ENCODE measurements around the gene REST.
"Not testable (repeated sequence)": the region's sequence is repeated elsewhere in the genome, so short reads cannot be mapped to it uniquely, and the experiment has no call there.

REST gene, protein sequence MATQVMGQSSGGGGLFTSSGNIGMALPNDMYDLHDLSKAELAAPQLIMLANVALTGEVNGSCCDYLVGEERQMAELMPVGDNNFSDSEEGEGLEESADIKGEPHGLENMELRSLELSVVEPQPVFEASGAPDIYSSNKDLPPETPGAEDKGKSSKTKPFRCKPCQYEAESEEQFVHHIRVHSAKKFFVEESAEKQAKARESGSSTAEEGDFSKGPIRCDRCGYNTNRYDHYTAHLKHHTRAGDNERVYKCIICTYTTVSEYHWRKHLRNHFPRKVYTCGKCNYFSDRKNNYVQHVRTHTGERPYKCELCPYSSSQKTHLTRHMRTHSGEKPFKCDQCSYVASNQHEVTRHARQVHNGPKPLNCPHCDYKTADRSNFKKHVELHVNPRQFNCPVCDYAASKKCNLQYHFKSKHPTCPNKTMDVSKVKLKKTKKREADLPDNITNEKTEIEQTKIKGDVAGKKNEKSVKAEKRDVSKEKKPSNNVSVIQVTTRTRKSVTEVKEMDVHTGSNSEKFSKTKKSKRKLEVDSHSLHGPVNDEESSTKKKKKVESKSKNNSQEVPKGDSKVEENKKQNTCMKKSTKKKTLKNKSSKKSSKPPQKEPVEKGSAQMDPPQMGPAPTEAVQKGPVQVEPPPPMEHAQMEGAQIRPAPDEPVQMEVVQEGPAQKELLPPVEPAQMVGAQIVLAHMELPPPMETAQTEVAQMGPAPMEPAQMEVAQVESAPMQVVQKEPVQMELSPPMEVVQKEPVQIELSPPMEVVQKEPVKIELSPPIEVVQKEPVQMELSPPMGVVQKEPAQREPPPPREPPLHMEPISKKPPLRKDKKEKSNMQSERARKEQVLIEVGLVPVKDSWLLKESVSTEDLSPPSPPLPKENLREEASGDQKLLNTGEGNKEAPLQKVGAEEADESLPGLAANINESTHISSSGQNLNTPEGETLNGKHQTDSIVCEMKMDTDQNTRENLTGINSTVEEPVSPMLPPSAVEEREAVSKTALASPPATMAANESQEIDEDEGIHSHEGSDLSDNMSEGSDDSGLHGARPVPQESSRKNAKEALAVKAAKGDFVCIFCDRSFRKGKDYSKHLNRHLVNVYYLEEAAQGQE

DNA sequence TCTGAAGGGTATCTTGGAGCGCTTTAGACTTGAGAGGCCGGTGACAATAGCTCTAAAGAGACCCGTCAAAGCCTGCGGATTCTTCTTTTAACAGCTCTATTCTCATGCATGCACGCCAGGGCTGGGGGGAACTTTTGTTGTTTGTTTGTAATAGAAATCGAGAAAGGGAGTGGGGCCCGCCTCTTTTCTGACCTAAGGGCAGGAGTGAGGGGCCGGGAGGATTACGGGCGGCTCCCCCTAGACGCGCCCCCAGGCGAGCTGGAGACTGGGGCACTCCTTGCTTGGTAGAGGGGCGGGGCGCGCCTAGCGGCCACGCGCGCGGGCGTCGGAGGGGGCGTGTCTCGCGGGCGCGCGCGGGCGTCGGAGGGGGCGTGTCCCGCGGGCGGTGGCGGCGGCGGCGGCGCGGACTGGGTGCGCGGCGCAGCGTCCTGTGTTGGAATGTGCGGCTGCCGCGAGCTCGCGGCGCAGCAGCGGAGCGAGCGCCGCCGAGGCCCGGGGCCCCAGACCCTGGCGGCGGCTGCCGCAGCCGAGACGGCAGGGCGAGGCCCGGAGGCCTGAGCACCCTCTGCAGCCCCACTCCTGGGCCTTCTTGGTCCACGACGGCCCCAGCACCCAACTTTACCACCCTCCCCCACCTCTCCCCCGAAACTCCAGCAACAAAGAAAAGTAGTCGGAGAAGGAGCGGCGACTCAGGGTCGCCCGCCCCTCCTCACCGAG, at the start of gene REST:
Gene REST (plus strand): TSS at position 412 of the 717 bp plus-strand sequence. CDS start 2,739 bp downstream, outside the sequence.
- peak; percentile 62 for DNase-seq (ENCODE audit: low read depth)

DNA sequence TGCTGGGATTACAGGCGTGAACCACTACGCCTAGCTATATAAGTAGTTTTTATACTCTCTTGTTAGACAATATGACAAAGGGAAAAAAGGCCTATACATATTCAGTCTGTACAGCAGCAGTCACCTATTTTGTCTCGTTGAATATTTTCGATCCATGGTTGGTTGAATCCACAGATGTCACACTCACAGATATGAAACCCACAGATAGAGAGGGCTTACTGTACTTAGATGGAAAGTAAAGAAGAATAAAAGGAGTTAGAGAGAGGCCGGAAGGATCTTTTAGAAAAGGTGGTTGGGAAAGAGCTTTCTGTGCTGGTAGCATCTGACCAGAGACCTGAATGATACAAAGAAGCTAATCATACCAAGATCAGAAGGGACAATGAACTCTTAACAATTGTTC, 47.9 kb upstream of the REST start:
- no peak for DNase-seq (ENCODE audit: low read depth)

DNA sequence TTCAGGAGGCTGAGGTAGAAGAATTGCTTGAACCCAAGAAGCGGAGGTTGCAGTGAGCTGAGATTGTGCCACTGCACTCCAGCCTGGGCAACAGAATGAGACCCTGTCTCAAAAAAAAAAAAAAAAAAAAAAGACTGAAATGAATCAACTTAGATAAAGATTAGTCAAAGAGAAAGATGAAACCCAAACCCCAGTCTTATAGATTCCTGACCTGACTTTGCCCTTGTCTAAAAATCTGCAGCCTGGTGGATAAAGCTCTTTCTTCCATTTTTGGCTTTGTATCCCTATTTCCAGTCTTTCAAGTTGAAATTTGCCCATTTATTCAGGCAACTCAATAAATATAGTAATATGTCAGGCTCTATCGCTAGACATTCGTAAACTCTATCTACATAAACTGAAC, 46.9 kb upstream of the REST start:
- no peak for DNase-seq (ENCODE audit: low read depth)

DNA sequence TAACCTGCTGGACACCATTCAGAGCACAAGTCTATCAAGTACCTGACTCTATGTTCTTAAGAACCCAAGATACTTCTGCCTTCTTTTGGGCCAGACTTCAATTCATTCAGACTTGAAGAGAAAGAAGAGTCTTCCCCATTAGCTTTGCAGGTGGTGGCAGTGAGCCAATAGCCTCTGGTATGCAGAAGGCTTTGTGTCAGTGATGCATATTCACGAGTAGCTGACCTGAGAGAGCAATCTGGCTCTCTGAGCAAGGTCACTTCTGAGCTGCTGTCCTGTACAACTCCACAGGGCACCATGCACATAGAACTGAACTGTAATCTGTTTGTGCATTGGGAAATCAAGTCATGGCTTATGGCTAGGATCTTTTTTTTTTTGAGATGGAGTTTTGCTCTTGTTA, 46.3 kb upstream of the REST start:
- DNase-seq (ENCODE audit: low read depth): no peak

DNA sequence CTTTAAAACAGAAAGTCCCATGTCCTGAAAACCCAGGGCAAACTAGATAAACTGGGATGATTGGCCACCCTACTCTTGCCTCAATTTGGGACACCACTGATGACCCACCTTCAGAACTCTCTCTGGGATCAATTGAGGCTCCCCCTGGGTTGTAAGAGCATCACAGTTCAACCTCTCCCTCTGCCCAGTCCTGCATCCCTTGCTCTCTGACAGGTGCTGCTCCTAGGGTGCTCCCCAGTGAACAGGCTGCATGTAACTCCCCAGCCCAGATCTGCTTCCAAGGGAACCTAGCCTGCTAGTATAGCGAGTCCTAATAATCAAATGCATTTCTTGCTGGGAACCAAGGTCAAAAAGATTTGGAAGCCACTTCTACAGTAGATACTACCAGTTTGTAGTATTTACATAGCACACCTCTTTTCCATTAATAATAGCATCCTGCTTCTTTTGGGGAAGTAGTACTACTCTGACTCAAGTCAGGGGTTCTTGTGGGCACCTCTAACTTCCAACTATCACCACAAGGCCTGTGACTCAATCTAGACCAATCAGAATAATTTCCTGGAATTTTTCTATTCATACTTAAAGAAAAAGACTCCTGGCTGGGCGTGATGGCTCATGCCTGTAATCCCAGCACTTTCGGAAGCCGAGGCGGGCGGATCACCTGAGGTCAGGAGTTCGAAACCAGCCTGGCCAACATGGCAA, 44.1 kb upstream of the REST start:
- DNase-seq (ENCODE audit: low read depth): no peak

DNA sequence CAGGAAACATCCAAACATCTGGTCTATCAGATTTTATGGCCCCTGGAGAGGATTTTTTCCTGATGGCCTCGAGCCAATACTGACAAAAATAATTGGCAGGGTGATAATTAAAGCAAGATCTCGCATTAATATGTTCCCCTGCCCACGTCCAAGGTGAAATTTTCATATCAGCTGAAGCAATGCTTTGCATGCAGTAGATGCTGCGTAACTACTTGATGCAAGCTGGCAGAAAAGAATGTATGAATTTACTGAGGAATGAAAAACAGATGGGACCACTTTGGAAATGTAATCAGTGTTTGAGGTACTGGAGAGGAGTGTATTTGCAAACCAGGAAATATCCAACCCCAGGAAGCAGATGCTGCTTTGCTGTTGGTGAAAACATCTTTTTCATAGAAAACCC, 36.8 kb upstream of the REST start:
- DNase-seq (ENCODE audit: low read depth): no peak

DNA sequence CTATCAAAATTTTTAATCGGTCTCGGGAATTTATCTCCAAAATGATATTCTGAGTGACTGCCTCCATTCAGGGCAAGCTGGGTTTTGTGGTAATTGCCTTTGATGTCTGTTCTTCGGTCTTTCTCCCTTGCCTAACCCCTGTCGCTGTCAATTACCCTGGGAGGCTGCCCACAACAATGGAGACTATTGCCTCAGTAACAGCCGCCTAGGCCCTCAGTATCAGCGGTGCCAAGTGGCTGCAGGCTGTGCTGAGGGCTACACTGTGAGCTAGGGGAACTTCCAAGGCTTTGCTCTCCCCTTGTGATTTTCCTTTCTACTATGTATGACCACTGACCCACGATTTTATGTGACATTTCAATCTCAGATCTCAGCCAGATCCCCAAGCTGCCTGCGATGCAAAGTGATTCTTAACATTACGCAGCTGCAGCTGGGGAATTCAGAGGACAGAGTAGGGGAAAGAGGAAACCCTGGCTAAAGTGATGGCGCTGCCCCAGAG, 36.3 kb upstream of the REST start:
- no peak for DNase-seq (ENCODE audit: low read depth)

DNA sequence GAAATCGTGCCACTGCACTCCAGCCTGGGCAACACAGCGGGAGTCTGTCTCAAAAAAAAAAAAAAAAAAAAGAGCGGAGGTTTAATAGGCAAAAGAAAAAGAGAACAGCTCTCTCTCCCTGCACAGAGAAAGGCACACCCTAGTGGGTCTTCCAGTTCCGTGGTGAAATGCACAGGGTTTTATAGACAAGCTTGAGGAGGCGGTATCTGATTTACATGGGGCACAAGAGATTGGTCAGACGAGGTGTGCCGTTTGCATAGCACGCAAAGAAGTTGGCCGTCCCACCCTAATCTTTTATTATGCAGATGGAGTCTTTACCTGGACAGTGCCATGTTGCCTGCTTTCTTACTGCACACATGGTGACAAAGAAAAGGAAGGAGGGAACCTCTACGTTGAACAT, 33.5 kb upstream of the REST start:
- no peak for DNase-seq (ENCODE audit: low read depth)

DNA sequence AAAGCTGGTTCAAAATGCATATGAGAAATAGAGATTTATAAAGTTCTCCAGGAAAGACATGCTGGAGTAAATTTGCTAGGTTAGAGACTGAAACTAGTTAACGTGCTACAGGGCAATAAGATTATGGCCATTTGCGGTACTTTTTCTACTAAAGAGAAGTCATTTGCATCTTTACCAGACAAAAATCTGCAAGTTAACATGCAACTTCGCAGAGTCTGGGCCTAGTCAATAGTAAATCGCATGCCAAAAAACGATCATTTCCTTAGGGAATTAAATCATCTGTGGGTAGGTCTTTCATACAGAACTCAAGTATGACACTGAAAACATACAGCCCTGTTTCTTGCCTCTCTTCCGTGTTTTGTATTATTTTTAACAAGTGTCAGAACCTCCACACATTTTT, 32.8 kb upstream of the REST start:
- no peak for DNase-seq (ENCODE audit: low read depth)

DNA sequence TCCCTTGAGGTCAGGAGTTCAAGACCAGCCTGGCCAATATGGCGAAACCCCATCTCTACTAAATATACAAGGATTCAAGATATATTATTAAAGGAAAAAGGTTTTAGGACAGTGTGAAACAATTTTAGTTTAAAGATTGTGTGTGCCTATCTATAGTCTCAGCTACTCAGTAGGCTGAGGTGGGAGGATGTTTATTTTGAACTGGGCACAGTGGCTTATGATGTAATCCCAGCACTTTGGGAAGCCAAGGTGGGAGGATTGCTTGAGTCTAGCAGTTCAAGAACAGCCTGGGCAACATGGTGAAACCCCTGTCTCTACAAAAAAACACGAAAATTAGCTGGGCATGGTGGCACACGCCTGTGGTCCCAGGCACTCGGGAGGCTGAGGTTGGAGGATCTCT, 31.4 kb upstream of the REST start:
- DNase-seq (ENCODE audit: low read depth): no peak

DNA sequence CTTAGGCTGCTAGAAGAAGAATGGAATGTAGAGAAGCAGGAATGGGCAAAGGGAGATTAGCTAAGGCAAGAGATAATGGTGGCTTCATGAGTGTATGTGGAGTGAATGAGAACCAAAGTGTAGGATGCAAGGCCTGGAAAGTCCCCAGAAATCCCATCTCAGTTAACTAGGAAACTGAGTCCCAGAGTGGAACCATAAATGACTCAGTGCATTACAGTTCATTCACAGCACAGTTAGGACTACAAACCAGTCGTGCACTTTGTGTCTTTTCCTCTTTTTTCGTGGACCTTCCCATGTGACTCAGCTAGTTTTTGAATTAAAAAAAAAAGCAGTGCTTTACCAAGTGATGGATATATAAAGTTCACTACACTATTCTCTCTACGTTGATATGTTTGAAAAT, 27.7 kb upstream of the REST start:
- DNase-seq (ENCODE audit: low read depth): no peak

DNA sequence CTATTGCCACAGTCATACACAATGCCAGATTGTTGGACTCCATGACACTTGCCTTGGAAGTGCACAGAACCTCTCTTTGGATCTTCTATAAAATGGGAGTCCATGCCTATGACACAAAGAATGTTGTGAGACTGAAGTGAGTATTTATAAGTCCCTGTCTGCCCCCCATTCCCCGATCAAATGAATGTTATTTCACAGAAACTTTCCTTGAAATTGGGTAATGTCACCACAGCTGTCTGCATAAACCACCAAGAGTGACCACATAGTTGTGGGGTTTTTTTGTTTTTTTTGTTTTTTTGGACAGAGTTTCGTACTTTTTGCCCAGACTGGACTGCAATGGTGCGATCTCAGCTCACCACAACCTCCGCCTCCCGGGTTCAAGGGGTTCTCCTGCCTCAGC, 27.1 kb upstream of the REST start:
- DNase-seq (ENCODE audit: low read depth): no peak

DNA sequence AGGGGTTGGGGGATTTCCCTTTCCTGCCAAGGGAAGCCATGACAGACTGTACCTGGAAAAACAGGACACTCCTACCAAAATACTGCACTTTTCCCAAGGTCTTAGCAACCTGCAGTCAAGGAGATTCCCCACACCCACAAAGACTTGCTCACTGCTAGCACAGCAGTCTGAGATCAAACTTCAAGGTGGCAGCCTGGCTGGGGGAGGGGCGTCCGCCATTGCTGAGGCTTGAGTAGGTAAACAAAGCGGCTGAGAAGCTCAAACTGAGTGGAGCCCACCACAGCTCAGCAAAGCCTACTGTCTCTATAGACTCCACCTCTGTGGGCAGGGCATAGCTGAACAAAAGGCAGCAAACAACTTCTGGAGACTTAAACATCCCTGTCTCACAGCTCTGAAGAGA, 23.2 kb upstream of the REST start:
- not testable (repeated sequence) for DNase-seq (ENCODE audit: low read depth)

DNA sequence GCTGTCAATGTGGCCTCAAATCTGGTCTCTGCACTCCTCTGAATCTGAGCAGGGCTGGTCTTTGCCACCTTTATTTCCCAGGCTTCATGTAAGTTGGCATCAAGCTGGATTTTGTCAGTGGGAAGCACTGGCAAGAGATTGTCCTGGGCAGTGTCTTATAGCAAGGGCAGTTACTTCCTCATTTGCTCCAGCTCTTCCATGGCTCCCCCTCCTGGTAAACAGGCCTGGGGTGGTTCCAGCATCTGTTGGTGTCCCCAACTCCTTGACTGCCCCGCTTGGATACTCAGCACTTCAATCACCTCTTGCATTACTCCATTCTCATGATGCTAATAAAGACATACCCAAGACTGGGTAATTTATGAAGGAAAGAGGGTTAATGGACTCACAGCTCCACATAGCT, 15.0 kb upstream of the REST start:
- no peak for DNase-seq (ENCODE audit: low read depth)

DNA sequence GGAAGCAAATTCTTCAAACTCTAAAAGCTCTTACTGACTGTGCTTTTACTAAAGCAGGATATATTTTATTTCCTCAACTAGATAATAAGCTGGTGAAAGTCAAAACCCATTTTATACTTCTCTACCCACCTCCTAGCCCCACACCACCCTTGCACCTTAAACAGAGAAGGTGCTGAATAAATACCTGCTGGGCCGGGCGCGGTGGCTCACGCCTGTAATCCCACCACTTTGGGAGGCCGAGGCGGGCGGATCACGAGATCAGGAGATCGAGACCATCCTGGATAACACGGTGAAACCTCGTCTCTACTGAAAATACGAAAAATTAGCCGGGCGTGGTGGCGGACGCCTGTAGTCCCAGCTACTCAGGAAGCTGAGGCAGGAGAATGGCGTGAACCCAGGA, 9.9 kb upstream of the REST start:
- not testable (repeated sequence) for DNase-seq (ENCODE audit: low read depth)

DNA sequence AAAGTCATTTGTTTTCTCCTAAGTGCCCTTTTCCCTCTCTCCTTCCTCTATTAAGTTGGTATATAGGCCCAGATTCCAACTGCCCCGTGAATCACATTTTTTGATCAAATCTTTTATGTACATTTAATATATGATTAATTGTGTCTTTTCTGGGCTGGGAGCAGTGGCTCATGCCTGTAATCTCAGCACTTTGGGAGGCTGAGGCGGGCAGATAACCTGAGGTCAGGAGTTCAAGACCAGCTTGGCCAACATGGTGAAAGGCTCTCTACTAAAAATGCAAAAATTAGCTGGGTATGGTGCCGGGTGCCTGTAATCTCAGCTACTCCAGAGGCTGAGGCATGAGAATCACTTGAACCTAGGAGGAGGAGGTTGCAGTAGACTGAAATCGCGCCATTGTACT, 7.5 kb upstream of the REST start:
- DNase-seq (ENCODE audit: low read depth): not testable (repeated sequence)

DNA sequence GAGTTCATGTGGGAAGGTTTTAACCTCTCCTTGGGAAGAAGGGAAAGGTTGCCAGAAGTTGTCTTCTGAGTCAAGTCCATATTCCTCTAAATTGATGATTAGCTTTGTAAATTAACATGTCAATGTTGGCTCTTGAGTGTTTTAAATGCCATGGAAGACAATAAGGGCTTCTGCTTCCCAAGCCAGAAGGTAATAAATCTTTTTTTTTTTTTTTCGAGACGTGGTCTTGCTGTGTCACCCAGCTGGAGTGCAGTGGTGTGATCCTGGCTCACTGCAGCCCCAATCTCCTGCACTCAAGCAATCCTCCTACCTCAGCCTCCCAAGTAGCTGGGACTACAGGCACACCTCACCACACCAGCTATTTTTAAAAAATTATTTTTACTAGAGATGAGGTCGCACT, 5.0 kb upstream of the REST start:
- no peak for DNase-seq (ENCODE audit: low read depth)

DNA sequence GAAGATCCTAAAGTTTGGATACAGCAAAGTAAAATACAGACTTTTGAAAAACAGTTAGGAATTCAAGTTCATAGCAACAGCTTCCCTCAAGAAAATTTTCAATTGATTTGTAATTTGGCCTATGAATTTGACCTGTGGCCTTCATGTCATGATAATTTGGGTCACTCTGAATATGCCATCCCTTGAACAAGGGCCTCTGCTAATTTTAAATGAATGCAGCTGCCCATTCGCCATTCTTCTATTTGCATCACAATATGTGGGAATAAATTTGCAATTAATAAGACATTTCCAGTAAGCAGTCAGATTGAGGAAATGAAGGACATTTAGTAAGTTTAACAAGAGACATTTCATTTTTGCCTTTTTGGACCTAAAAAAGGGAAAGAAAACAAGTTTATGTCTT, 1.9 kb upstream of the REST start:
- DNase-seq (ENCODE audit: low read depth): no peak

DNA sequence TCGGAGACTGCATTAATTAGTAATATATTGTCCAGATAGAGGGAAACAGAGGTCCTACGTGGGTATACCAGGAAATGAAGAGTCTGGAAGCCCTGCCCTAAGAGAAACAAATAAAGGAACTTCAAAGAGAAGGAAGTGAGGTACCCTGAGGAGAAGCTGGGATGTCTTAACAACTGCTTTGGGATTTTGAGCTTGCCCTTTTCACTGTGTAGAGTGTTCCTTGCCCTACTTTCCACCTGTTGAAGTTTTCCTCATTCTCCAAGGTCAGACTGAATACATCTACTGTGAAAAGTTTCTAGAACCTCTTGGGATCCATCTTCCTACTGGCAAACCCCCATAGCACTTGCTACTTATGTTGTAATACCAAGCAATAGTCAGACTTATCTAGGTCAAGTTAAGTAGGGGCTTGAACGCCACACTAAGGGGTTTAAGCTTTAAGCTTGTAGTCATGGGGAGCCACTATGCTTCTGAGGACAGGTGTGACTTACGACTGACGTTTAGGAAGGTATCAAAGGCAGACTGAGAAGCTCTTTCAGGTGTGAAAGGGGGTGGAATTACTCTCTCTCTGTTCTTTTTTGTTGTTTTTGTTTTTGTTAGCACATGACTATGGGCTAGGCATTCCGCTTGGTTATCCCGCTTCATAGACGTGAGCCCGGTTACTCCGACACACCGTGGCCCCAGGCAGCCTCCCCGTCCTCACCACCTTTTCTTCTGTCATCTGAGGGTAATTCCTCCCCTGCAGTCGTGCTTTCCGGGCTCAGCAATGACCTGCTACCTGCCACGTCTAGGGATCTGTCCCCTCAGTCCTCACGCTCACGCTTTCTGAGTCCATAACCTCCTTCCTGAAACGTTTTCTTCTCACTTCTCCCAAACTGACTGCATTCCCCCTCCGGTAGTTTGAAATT, 959 bp upstream of the REST start:
- DNase-seq (ENCODE audit: low read depth): no peak

Data from stimulated activated CD8-positive, alpha-beta memory T cell treated with anti-CD3 and anti-CD28 coated beads, Interleukin-7, amount 100 ng/mL, for 24 hours (primary cell).